Glomerular endothelial cell (primary cell): Measurements from ENCODE around the gene KLK5. TPM values are rescaled to one million over a fixed set of nuclear protein-coding genes. Genes with fewer than 3 reads are reported as not detected.
"Not testable (repeated sequence)": the region's sequence is repeated elsewhere in the genome, so short reads cannot be mapped to it uniquely, and the experiment has no call there.

Experiments used
- DNase-seq: peaks from one replicate; pipeline ENCODE4 v3.0.0-alpha.2; 2011; ENCODE audit warnings: low read depth, low spot score; ENCODE audit errors: extremely low read depth
- total RNA-seq: library from RNA; depleted of rRNA; stranded (reverse); fragments of >200 nt; gene quantifications from 2 replicates; pipeline ENCODE4 v1.2.3, GENCODE V29; 2015

The KLK5 gene, protein sequence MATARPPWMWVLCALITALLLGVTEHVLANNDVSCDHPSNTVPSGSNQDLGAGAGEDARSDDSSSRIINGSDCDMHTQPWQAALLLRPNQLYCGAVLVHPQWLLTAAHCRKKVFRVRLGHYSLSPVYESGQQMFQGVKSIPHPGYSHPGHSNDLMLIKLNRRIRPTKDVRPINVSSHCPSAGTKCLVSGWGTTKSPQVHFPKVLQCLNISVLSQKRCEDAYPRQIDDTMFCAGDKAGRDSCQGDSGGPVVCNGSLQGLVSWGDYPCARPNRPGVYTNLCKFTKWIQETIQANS
- not detected in 2 replicates for total RNA-seq

DNA sequence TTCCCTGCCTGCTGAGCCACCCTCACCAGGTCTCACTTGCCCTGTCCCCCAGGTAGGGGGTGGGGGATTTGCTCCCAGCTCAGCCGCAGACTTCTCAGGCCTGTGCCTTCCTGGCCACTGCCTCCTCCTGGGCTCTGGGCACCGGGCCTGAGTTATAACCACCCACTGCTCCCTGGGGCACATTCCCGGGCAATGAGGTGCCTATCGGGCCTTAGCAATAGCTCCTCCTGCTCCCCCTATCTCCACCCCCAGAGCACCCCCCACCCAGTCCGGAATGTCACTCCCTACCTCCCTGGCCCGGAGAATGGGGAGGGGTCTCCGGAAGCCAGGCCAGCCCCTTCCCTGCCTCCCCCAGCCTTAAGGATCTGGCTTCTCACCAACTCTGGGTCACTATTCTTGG, at the start of gene KLK5:
Gene KLK5 (minus strand): TSS at position 129 of the 400 bp plus-strand sequence. CDS start 381 bp downstream, outside the sequence.
- no peak for DNase-seq

- no peak for DNase-seq
These were observed 49.3 kb upstream of the KLK5 start for GRCh38 chr19:51002089-51002532.

GRCh38 chr19:51001515-51001914, 48.7 kb upstream of the KLK5 start, which contains the start of gene KLK8:
KLK8 (minus strand) TSS chr19:51001604; CDS start chr19:51001167, 437 bp downstream.
- no peak for DNase-seq

GRCh38 chr19:51000981-51001380, 48.1 kb upstream of the KLK5 start:
- no peak for DNase-seq

DNA sequence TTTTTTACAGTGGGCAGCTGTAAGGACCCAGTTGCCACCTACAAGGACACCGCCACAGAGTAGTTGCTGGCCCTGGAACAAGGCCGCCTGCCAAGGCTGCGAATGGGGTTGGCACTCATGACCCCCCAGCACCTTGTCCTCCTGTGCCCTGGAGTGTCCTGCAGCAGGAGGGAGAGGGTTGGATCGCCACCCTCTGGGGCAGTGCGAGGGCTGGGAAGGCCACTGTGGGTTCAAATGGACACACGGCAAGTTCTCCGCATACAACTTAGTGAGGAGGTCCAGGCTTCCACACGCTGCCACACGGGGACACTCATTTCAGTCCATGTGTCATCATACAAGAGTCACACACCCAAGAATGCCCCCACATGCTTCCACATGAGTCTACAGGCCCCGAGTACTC, 47.6 kb upstream of the KLK5 start:
- DNase-seq = no peak

GRCh38 chr19:50998686-50999085, 45.8 kb upstream of the KLK5 start:
- DNase-seq = no peak

- DNase-seq = no peak
These were observed 45.2 kb upstream of the KLK5 start for GRCh38 chr19:50998061-50998460.

GRCh38 chr19:50994129-50994528, 41.3 kb upstream of the KLK5 start:
- DNase-seq = no peak

- DNase-seq = no peak
These were observed 39.8 kb upstream of the KLK5 start for GRCh38 chr19:50992666-50993035.

- not testable (repeated sequence) for DNase-seq
These were observed 31.6 kb upstream of the KLK5 start for GRCh38 chr19:50984416-50984815.

DNA sequence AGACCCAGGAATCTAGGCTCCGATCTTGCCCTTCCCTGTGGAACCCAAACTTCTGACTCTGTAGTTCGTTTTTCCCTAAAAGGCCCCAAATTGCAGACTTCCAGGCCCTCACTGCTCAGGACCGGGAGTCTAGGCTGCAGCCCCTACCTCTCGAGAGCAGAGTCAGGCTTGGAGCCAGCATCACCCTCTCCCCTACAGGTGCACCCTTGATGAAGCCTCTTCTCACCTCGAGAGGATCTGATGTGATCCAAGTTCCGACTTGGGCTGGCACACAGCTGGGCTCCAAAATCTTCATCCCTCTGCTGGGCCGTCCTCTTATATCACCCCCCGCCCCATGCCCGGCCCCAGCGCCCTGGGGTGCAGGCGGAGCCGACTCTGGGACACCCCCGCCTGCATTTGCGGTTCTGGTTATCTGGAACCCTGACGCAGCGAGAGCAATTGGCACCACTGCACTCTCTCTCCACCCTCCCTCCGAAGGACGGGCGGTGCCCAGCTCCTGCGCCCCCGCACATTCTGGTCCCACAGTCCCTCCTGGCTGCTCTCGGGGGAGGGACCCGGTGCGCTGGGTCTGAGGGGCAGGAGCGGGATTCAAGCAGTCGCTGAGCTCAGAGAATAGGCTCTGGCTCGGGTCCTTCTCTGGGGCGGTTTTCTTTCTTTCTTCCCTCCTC, 30.9 kb upstream of the KLK5 start, which contains the start of gene KLK7:
Gene KLK7 (minus strand): TSS at position 293 of the 668 bp plus-strand sequence. CDS start 1,518 bp downstream, outside the sequence.
- DNase-seq = no peak

DNA sequence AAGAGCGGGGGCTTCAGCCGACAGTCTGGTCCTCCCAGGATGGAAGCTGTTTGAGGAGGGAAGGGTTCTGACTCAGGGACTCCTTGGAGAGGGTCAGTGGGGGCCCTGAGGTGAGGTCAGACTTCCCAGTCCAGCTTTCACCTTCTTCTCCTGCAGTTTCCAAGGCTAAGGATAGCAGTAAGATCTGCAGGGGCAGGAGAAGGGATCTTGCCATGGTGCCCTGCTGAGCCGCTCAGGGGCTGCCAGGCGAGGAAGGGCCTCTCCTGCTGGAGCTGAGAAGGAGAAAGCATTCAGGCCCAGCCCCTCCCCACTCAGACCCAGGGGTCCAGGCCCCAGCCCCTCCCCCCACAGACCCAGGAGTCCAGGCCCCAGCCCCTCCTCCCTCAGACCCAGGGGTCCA, 29.3 kb upstream of the KLK5 start:
- DNase-seq = no peak

DNA sequence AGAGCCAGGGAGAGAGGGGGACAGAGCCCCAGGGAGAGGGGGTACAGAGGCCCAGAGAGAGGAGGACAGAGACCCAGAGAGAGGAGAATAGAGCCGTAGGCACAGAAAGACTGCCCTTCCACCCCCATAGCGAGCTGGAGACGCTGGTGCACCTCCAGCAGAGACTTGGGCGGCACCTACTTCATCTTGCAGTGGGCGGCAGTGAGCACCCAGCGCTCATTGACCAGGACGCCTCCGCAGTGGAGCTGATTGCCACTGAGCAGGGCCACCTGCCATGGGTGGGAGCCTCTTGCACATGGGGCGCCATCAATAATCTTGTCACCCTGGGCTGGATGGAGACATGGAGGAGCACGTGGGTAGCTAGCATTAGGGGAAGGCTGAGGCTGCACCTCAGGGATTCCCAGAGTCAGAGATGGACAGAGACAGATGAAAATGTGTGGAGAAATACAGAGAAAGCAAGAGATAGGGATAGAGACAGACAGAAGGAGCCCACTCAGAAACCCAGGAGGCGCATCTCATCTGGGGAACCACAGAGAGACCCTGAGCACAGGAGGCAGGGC, 28.8 kb upstream of the KLK5 start:
- no peak for DNase-seq

GRCh38 chr19:50980208-50980607, 27.4 kb upstream of the KLK5 start:
- no peak for DNase-seq

GRCh38 chr19:50979758-50980157, 26.9 kb upstream of the KLK5 start:
- no peak for DNase-seq

DNA sequence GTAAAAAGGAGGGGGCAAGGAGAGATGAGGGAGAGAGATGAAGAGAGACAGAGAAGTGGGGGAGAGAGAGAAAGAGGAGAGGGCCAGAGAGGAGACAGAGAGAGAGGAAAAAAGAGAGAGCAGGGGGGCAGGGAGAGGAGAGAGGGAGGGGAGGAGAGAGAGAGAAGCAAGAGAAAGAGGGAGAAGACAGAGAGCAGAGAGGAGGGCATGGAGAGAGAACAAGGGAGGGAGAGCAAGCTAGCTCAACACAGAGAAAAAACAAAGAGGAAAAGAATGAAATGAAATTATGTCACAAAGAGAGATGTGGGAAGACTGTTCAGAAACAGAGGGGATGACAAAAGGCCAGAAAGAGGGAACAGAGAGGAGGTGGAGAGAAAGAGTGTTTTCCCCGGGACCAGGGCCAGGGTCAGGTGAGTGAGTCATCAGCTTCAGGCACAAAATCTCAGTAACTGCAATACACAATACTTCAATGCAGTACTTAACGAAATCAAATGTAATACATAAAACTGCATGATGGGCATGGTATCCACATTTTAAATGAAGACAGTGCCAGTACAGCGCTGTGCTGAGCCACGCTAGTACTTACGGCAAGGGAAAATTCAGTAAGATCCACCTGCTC, 26.0 kb upstream of the KLK5 start:
- no peak for DNase-seq

GRCh38 chr19:50977626-50978025, 24.8 kb upstream of the KLK5 start:
- no peak for DNase-seq

DNA sequence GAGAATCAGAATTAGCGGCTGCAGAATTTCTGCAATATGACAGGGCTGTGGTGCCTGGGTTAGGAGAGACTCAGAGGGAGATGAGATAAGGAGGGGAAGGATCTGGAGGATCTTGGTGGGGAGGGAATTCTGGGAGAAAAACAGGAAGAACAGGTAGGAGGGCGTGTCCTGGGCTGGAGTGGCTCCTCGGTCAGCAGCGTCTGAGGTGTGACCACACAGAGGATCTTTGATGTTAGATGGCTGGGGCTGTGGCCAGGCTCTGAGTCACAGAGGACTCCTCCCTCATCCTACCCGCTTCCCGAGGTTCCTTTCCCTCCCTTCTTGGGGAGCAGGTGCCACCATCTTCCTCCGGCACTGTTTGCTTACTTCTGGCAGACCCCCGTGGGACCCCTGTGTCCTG, 22.9 kb upstream of the KLK5 start:
- DNase-seq = no peak

DNA sequence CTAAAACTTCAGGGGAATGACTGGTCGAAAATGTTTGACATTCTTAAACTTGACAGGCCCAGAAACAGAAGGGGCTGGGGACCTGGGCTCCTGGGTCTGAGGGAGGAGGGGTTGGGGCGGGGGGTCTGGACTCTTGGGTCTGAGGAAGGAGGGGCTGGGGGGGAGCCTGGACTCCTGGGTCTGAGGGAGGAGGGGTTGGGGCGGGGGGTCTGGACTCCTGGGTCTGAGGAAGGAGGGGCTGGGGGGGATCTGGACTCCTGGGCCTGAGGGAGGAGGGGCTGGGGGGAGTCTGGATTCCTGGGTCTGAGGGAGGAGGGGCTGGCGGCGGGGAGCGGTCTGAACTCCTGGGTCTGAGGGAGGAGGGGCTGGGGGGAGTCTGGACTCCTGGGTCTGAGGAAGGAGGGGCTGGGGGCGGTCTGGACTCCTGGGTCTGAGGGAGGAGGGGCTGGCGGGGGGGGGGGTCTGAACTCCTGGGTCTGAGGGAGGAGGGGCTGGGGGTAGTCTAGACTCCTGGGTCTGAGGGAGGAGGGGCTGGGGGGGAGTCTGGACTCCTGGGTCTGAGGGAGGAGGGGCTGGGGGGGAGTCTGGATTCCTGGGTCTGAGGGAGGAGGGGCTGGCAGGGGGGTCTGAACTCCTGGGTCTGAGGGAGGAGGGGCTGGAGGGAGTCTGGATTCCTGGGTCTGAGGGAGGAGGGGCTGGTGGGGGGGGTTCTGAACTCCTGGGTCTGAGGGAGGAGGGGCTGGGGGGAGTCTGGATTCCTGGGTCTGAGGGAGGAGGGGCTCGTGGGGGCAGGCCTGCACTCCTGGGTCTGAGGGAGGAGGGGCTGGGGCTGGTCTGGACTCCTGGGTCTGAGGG, 22.1 kb upstream of the KLK5 start:
- no peak for DNase-seq

DNA sequence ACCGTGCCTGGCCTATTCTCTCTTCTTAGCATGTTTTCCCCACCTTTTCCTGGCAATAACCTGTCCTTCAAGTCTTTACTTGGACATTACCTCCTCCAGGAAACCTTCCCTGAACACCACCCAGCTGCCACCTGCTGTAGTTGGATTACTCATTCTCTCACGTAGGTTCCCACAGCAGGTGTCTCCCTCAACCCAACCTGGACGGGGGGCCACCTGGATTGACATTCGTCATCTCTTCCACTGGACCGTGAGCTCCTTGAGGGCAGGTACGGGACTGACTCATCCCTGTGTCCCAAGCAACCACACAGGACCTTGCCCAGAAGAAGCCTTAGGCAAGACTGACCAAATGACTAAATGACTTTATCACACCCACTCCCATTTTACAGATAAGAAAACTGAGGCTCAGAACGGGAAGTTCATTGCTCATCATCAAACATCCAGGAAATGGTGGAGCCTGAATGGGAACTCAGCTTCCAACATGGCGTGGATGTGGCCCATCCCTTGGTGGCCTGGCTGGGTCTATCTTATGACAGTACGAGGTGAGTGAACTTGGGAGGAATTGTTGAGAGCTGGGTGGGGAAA, 20.0 kb upstream of the KLK5 start:
- no peak for DNase-seq
